HG03039 (cell line): ENCODE measurements around the gene MRPL22.
"Not testable (repeated sequence)": the region's sequence is repeated elsewhere in the genome, so short reads cannot be mapped to it uniquely, and the experiment has no call there.

Experiments
- ATAC-seq: cut with Tn5 transposase; IDR thresholded peaks from one replicate; pipeline ENCODE4 v1.9.1; 2021; ENCODE audit warnings: mild to moderate bottlenecking, moderate library complexity; ENCODE audit not compliant: unreplicated experiment

The MRPL22 gene

GRCh38 chr5:154939387-154939786 lies 1.5 kb upstream of the MRPL22 start:
- not testable (repeated sequence) for ATAC-seq

- ATAC-seq = no peak
These were observed 500 bp upstream of the MRPL22 start for GRCh38 chr5:154940375-154940771.

- ATAC-seq = no peak
These were observed 2.7 kb downstream of the MRPL22 start for GRCh38 chr5:154943527-154943926.

- no peak for ATAC-seq
These were observed 3.8 kb downstream of the MRPL22 start for GRCh38 chr5:154944716-154945115.

- no peak for ATAC-seq
These were observed 4.9 kb downstream of the MRPL22 start for GRCh38 chr5:154945695-154946301.

GRCh38 chr5:154947778-154948177 lies 6.9 kb downstream of the MRPL22 start:
- ATAC-seq = no peak

GRCh38 chr5:154948313-154948712 lies 7.4 kb downstream of the MRPL22 start:
- ATAC-seq = no peak

GRCh38 chr5:154949781-154950180 lies 8.9 kb downstream of the MRPL22 start:
- no peak for ATAC-seq

GRCh38 chr5:154956712-154957111 lies 15.8 kb downstream of the MRPL22 start:
- no peak for ATAC-seq

GRCh38 chr5:154962494-154962893 lies 21.6 kb downstream of the MRPL22 start:
- ATAC-seq = peak; percentile 94

GRCh38 chr5:154966081-154966841 lies 25.4 kb downstream of the MRPL22 start:
- no peak for ATAC-seq

- ATAC-seq = no peak
These were observed 26.0 kb downstream of the MRPL22 start for GRCh38 chr5:154966874-154967273.

GRCh38 chr5:154967421-154968024 lies 26.6 kb downstream of the MRPL22 start:
- no peak for ATAC-seq

GRCh38 chr5:154968953-154969352 lies 28.1 kb downstream of the MRPL22 start:
- no peak for ATAC-seq

- ATAC-seq = no peak
These were observed 29.9 kb downstream of the MRPL22 start for GRCh38 chr5:154970759-154971158.

GRCh38 chr5:154971501-154971900 lies 30.6 kb downstream of the MRPL22 start:
- ATAC-seq = no peak

- ATAC-seq = no peak
These were observed 31.7 kb downstream of the MRPL22 start for GRCh38 chr5:154972476-154973080.

- ATAC-seq = not testable (repeated sequence)
These were observed 35.2 kb downstream of the MRPL22 start for GRCh38 chr5:154976082-154976481.

- ATAC-seq = no peak
These were observed 36.5 kb downstream of the MRPL22 start for GRCh38 chr5:154977409-154977808.

GRCh38 chr5:154978294-154978693 lies 37.4 kb downstream of the MRPL22 start:
- not testable (repeated sequence) for ATAC-seq

GRCh38 chr5:154984946-154985516 lies 44.2 kb downstream of the MRPL22 start:
- no peak for ATAC-seq
